HG02973 (cell line): ENCODE results near the gene SRMS.

Source experiments
- ATAC-seq: cut with Tn5 transposase; IDR thresholded peaks from one replicate; pipeline ENCODE4 v1.9.1; 2021; ENCODE audit warnings: moderate library complexity; ENCODE audit not compliant: unreplicated experiment

Gene SRMS

GRCh38 chr20:63547725-63548480, at the start of gene SRMS:
Gene SRMS (minus strand): TSS chr20:63547749. CDS start chr20:63547463, 286 bp downstream.
- ATAC-seq: no peak

GRCh38 chr20:63596423-63596822, 48.9 kb upstream of the SRMS start:
- no peak for ATAC-seq

- ATAC-seq: no peak
These were observed 48.0 kb upstream of the SRMS start for GRCh38 chr20:63595416-63596127.

GRCh38 chr20:63594043-63594561, 46.6 kb upstream of the SRMS start:
- ATAC-seq: no peak

DNA sequence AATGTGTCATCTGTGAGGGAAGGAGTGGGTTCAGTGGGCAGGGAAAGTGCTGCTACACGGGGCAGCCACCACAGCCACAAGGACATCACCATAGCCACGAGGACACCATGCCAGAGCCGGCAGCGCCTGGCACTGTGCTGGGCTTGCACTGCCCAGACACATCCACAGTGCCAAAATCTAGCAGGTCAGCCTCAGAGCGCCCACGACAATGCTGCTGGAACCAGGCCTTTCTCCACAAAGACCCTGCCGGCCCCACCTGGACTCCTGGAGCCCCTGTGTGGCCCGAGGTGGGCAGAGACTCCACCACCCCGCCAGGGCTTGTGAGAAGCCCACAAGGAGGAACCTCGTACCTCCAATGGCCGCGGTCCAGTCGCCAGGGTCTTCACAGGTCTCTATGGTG, 45.1 kb upstream of the SRMS start:
- ATAC-seq: no peak

DNA sequence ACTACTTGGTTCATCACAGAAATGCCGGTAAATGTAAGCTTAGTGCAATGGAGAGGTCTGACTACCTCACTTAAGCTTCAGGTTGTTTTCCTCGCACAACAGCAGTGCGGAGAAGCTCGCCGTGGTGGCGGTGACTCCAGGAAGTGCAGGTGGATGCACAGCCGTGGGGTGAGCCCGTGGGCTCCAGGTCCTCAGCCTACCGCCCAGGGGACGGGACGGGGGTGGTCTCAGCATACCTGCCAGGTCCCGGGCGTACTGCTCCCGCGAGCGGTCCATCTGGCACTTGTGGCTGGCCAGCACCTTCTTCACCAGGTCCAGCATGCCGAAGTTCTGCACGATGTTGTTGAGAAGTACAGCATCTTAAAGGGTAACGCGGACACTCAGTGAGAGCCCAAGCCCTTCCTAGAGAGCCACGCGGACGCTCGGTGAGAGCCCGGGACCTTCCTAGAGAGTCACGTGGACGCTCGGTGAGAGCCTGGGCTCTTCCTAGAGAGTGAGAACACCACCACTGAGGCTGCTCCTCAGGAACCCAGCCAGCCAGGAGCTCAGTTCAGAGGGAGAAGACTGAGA, 44.3 kb upstream of the SRMS start:
- ATAC-seq: no peak

- ATAC-seq: no peak
These were observed 43.6 kb upstream of the SRMS start for GRCh38 chr20:63591147-63591533.

DNA sequence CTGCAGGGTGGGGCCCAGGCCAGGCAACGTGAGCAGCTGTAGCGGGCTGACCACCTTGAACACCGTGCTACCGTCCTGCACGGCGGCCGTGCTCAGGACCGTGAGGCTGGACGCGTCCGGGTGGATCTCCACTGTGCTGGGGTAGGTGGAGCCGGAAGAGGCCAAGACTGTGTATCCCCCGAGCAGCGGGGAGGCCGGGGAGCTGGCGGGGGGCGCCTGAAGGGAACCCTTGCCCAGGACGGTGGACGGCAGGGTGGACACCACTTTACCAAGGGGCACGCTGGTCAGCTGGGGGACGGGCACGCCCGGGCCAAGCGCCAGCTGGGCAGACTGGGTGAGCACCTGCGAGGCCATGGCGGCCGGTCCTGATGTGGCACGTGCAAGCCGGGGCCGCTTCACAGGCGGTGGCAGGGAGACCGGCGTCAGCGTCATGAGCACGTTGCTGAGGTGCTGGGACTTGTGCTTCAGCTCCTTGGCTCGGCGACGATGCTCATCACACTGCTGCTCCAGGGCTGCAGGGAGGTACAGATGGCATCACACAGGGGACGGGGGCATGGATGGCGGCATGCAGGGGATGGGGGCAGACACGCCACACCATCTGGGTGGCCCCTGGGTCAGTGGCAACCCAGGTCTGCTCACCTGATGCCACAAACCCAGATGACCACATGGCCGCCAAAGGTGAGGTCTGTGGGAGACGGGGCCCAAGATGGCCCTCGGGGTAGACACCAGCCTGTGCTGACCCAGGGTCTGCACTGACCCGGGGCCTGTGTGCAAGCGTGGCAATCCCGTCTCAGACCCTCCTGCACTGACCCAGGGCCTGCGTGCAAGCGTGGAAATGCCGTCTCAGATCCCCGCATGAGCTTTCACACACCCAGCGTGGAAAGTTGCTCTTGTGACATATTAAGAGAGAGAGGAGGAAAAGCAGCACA, 42.9 kb upstream of the SRMS start:
- ATAC-seq: no peak

DNA sequence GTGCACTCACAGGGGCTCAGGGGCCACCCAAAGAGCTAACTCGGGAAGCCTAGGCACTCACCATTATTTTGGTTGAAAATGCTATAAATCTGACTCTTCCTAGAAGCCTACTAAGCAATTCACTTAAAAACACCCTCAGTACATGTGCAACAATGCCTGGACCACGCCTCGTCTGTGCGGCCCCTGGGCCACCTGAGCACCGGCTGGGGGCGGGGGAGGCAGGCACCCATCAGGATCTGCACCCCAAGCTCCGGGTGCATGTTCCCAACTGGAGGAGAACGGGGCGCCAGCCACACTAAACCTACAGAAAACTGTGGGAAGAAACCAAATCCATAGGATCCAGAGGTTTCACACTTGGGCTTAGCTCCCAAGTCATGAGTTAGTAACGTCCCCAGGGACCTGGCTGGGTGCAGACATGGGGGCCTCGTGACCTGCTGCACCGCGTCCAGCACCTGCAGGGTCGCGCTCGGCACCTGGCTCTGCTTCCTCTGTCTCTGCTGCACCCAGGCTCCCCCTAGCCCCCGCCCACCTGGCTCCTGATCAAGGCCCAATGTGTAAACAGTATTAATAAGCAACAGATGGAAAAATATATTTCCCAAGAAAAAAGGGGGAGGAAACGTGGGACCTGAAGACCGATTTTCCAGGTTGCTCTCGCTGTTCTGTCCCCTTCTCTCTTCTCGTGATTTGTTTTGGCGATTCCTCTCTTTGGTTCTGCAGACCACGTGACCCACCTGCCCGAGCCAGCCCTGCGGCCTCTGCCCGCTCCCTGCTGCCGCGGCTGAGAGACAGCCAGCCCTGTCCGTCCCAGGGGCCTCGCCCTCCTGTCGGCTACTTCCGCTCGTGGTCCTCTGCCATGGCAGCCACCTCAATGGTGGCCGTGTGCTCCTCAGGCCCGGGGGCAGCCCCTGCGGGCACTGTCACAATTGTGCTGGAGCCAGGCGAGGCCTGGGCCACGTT, 42.0 kb upstream of the SRMS start:
- ATAC-seq: no peak

GRCh38 chr20:63588641-63589041, 41.1 kb upstream of the SRMS start:
- no peak for ATAC-seq

DNA sequence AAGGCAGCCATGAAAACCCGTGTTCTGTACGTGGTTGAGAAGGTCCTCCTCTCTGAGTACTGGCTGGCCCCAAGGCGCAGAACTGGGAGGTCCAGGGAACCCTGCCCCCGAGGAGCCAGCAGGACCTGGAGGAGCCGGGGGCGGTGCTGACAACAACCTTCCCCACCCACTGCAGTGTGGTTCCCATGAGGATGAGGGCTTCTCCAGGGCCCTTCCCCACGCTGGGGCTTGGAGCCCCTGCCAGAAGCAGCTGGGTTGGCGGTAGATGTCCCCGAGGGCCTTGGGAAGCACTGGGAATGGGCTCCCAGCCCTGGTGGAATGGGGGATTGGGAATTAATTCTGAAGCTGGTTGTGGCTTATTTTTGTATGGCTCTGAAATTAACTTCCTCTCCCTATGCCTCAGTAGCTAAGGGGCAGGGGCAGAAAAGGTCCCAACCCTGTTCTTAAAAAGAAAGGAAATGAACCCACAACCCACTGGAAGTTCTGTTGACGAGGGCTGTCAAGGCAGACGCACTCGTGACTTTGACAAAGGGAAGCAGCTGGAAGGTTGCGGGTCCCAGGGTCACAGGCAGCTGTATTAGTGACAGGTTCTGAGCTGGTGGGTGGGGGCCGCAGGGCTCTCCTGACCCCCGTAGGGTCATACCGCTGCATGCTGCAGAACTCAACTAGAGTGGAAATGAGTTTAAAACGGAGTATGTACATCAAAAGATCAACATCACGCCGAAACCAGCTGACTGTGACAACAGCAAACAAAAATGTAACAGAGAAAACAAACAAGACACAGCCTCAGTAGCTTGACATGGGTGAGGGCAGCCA, 40.4 kb upstream of the SRMS start:
- ATAC-seq: no peak

- ATAC-seq: no peak
These were observed 39.7 kb upstream of the SRMS start for GRCh38 chr20:63587256-63587655.

GRCh38 chr20:63586797-63587196, 39.2 kb upstream of the SRMS start:
- no peak for ATAC-seq

DNA sequence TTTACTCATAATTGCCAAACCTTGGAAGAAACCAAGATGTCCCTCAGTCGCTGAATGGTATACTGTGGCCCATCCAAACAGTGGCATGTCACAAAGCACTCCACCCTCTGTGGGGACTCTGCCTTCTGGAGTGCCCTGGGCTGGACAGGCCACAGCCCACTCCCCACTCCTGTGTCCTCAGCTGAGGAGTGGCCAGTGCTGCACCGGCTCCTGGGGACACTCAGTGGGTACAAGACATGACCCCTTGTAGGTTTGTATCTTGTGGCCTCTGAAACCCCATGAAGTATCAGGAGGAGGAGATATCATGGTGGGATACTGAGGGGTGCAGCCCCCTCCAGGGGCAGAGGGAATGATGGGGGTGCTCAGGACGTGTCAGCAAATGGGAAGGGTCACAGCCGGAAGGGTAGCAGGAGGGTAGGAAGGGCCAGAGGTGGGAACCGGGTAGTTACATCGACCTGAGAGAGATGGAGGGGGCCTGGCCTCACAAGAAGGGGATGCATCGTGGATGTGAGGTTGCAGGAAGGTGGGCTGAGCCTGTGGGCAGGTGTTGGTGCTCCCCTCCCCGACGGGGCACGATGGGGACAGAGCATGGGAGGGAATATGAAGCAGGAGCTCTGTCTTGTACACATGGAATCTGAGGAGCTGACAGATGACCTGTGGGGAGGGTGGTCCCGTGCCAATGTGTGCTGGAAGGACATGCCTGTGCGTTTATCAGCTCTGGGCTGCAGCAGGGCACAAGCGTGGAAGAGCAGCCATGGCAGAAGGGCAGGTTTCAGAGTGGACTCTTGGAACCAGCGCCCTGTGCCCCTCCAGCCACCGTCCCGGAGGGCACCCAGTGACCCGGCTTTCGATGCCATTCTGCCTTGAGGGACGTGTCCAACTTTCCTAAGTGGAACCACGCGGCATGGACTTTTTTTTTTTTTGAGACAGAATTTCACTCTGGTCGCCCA, 38.3 kb upstream of the SRMS start:
- ATAC-seq: no peak

DNA sequence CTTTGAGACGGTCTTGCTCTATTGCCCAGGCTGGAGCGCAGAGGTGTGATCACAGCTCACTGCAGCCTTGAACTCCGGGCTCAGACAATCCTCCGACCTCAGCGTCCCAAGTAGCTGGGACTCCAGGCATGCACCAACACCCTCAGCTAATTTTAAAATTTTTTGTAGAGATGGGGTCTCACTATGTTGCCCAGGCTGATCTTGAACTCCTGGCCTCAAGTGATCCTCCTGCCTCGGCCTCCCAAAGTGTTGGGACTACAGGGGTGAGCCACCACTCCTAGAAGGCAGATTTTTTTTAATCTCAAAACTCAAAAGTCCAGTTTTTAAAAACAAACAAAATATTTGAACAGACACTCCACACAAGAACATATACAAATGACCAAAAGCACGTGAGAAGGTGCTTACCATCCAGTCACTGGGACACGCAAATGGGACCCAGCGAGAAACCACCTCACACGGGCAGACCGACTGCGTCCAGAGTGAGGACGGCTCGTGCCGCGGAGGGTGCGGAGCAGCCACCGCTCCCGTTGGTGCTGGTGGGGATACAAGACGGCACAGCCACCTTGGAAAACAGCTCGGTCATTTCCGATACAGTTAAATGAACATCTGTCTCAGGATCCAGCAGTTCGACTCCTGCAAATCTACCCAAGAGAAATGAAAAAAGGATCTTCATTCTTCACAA, 35.0 kb upstream of the SRMS start:
- ATAC-seq: no peak

DNA sequence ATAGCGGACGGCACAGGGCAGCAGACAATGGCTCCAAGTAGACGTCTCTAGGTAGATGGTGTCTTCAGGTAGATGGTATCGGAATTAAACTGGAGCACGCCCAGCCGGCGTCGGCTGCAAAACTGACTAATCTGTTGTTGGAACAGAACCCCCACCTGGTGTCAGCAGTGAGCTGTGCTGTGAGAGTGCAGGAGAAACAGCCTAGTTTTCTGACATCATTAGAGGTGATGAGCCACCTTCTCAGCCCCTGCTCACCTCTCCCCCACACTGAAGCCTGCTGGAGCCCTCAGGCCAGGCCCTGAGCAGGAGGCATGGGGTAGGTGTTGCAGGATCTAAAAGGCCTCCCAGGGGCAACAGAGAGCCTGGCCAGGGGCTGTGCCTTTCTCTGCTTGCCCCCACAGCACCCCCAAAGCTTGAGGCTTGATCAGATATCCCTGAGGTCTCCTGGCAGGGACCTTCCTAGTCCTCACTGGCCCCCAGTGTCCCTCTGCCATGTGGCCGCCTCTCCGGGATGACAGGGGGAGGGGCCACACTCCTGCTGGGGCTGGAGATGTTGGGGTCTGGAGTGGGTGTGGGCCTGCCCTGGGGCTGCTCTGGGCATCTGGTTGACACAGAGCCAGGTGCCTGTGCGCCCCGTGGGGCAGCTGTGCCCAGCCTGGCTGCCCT, 33.4 kb upstream of the SRMS start:
- ATAC-seq: no peak
